HEK293 (cell line): ENCODE data around the gene MRPS14.

Experiments used
- CTCF ChIA-PET: fragments of 350-600 bp; formaldehyde crosslinking; extraction: SDS; loops from one replicate; lab custom pipeline; 2021; ENCODE audit warnings: antibody characterized with exemption; lab: Yijun Ruan, JAX
- POLR2A ChIA-PET: fragments of 300-600 bp; formaldehyde crosslinking; extraction: SDS; loops from one replicate; lab custom pipeline; 2020; ENCODE audit warnings: antibody characterized with exemption, inconsistent platforms; lab: Yijun Ruan, JAX
- H3K27ac ChIP-seq: fragments of 200-500 bp; sonication (Bioruptor generic); 2 replicates; pipeline ENCODE4 v1.5.1; 2014; ENCODE audit warnings: low read depth, low read length, control low read depth, inconsistent platforms; ENCODE audit errors: extremely low read depth
- H3K36me3 ChIP-seq, 2 experiments: fragments of 200-500 bp in 1 of 2; sonication (Bioruptor generic) in 1 of 2; 1 replicate in 1 of 2; 2 replicates in 1 of 2; pipeline ENCODE4 v1.5.1; 2014 to 2017; ENCODE audit warnings: inconsistent platforms in 2 of 2, low read length in 2 of 2; ENCODE audit not compliant: control insufficient read depth in 2 of 2, insufficient read depth in 1 of 2
- H3K4me1 ChIP-seq: fragments of 200-500 bp; sonication (Bioruptor generic); 2 replicates; pipeline ENCODE4 v1.5.1; 2014; ENCODE audit warnings: mild to moderate bottlenecking, low read length, inconsistent platforms; ENCODE audit not compliant: control insufficient read depth, insufficient read depth
- H3K4me3 ChIP-seq: 2 replicates; pipeline ENCODE4 v1.5.1; 2011; ENCODE audit warnings: low read depth, mild to moderate bottlenecking, control low read depth, low read length, moderate library complexity
- H3K9me3 ChIP-seq: fragments of 200-500 bp; sonication (Bioruptor generic); 2 replicates; pipeline ENCODE4 v1.5.1; 2014; ENCODE audit warnings: low read depth, low read length, inconsistent platforms; ENCODE audit not compliant: control insufficient read depth, insufficient read depth
- FEZF1 ChIP-seq: fragments of 450-650 bp; formaldehyde crosslinking; IDR thresholded peaks from 2 replicates; pipeline ENCODE4 v1.5.1; 2016; ENCODE audit warnings: missing biosample characterization, missing genetic modification characterization
- KLF8 ChIP-seq: fragments of 450-650 bp; formaldehyde crosslinking; IDR thresholded peaks from 2 replicates; pipeline ENCODE4 v1.5.1; 2016; ENCODE audit warnings: missing biosample characterization, missing genetic modification characterization
- RBAK ChIP-seq: fragments of 450-650 bp; formaldehyde crosslinking; IDR thresholded peaks from 2 replicates; pipeline ENCODE4 v1.5.1; 2016; ENCODE audit warnings: missing biosample characterization, missing genetic modification characterization
- ZIC2 ChIP-seq: fragments of 450-650 bp; formaldehyde crosslinking; IDR thresholded peaks from 2 replicates; pipeline ENCODE4 v1.5.1; 2016; ENCODE audit warnings: missing biosample characterization, missing genetic modification characterization
- ZNF324 ChIP-seq: fragments of 450-650 bp; formaldehyde crosslinking; IDR thresholded peaks from 2 replicates; pipeline ENCODE4 v1.5.1; 2016; ENCODE audit warnings: missing biosample characterization, missing genetic modification characterization
- ZNF350 ChIP-seq: fragments of 450-650 bp; formaldehyde crosslinking; IDR thresholded peaks from 2 replicates; pipeline ENCODE4 v1.5.0; 2017; ENCODE audit warnings: missing biosample characterization, mild to moderate bottlenecking, missing genetic modification characterization
- ZNF423 ChIP-seq: fragments of 450-650 bp; formaldehyde crosslinking; IDR thresholded peaks from 2 replicates; pipeline ENCODE4 v1.5.1; 2016; ENCODE audit warnings: missing biosample characterization, missing genetic modification characterization
- ZNF530 ChIP-seq: fragments of 450-650 bp; formaldehyde crosslinking; IDR thresholded peaks from 2 replicates; pipeline ENCODE4 v1.5.1; 2016; ENCODE audit warnings: low read depth, missing biosample characterization, missing genetic modification characterization
- ZNF624 ChIP-seq: fragments of 450-650 bp; formaldehyde crosslinking; IDR thresholded peaks from 2 replicates; pipeline ENCODE4 v1.5.1; 2017; ENCODE audit warnings: missing biosample characterization, missing genetic modification characterization
- ZNF843 ChIP-seq: fragments of 450-650 bp; formaldehyde crosslinking; IDR thresholded peaks from 2 replicates; pipeline ENCODE4 v1.5.1; 2016; ENCODE audit warnings: missing biosample characterization, missing genetic modification characterization
- ZSCAN16 ChIP-seq: fragments of 450-650 bp; formaldehyde crosslinking; IDR thresholded peaks from 2 replicates; pipeline ENCODE4 v1.5.1; 2016; ENCODE audit warnings: missing biosample characterization, missing genetic modification characterization
- TF ChIP-seq, protein P1 (sequence below): fragments of 450-650 bp; formaldehyde crosslinking; IDR thresholded peaks from 2 replicates; pipeline ENCODE4 v1.5.1; 2016; ENCODE audit warnings: missing biosample characterization, missing genetic modification characterization
- TF ChIP-seq, protein P2 (sequence below): fragments of 450-650 bp; formaldehyde crosslinking; IDR thresholded peaks from 2 replicates; pipeline ENCODE4 v1.5.1; 2017; ENCODE audit warnings: missing biosample characterization, missing genetic modification characterization
- TF ChIP-seq, protein P3 (sequence below): fragments of 450-650 bp; formaldehyde crosslinking; IDR thresholded peaks from 2 replicates; pipeline ENCODE4 v1.5.1; 2016; ENCODE audit warnings: missing biosample characterization, missing genetic modification characterization
- TF ChIP-seq, protein P4 (sequence below): fragments of 450-650 bp; formaldehyde crosslinking; IDR thresholded peaks from 2 replicates; pipeline ENCODE4 v1.5.1; 2016; ENCODE audit warnings: missing biosample characterization, missing genetic modification characterization
- TF ChIP-seq, protein P5 (sequence below): fragments of 450-650 bp; formaldehyde crosslinking; IDR thresholded peaks from 2 replicates; pipeline ENCODE4 v1.5.1; 2016; ENCODE audit warnings: missing biosample characterization, missing genetic modification characterization
- TF ChIP-seq, protein P6 (sequence below): fragments of 450-650 bp; formaldehyde crosslinking; IDR thresholded peaks from 2 replicates; pipeline ENCODE4 v1.5.1; 2016; ENCODE audit warnings: missing biosample characterization, missing genetic modification characterization
- TF ChIP-seq, protein P7 (sequence below): fragments of 450-650 bp; formaldehyde crosslinking; IDR thresholded peaks from 2 replicates; pipeline ENCODE4 v1.5.1; 2016; ENCODE audit warnings: missing biosample characterization, missing genetic modification characterization, borderline replicate concordance

MRPS14 gene

DNA sequence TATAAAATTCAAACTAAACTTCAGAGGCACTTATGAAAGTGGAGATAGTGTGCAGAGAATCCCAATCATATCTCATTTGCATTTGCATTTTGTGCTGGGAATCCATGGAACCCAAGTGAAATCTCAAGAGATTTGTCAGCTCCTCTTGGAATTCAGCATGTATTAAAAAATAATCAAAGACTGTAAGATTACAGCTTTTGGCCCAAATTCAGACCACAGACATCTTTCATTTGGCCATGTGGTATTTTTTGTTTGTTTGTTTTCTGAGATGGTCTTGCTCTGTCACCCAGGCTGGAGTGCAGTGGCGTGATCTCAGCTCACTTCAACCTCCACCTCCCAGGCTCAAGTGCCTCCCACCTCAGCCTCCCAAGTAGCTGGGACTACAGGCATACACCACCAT is 27.3 kb downstream of the MRPS14 start:
- peaks cover 8% of the 10 kb centered on the region; the same call in 1 of the 2 replicates for H3K4me1 ChIP-seq
- CTCF ChIA-PET = interaction anchor here (1.4 kb wide), 1 partner anchor 13 kb away, joined by 4 read pairs; no protein-coding TSS in a partner anchor
- no peak overlapping the region for H3K4me3 ChIP-seq
- TF ChIP-seq ZNF350 (tag by site-specific recombination) = no peak
- H3K36me3 ChIP-seq = peaks cover 0 to 10% of the 10 kb centered on the region in 2 experiments; a peak in 1 of 3 replicates
- H3K9me3 ChIP-seq = no peaks in the 10 kb centered on the region
- POLR2A ChIA-PET = no interaction called here
- no peak overlapping the region for H3K27ac ChIP-seq

DNA sequence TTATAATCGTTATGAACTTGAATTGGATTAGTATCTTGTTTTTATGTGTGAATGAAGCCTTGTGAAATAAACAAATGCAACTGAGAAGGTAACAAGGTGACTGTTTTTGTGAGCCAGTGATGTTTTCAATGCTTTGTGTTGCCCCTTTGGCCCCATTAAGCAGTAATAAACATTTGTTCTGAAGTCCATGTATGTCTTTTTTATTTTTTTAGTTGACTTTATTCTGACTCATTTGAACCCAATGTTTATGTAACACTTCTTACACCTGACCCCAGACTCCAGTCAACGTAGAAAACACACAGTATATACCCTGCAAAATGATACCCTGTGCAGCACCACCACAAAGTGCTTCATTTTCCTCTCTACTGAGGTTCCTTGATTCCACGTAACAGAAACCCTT is 28.1 kb downstream of the MRPS14 start:
- TF ChIP-seq, protein P1, sequence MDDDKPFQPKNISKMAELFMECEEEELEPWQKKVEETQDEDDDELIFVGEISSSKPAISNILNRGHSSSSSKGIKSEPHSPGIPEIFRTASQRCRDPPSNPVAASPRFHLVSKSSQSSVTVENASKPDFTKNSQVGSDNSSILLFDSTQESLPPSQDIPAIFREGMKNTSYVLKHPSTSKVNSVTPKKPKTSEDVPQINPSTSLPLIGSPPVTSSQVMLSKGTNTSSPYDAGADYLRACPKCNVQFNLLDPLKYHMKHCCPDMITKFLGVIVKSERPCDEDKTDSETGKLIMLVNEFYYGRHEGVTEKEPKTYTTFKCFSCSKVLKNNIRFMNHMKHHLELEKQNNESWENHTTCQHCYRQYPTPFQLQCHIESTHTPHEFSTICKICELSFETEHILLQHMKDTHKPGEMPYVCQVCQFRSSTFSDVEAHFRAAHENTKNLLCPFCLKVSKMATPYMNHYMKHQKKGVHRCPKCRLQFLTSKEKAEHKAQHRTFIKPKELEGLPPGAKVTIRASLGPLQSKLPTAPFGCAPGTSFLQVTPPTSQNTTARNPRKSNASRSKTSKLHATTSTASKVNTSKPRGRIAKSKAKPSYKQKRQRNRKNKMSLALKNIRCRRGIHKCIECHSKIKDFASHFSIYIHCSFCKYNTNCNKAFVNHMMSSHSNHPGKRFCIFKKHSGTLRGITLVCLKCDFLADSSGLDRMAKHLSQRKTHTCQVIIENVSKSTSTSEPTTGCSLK (tag by site-specific recombination) = no peak
- TF ChIP-seq, protein P2, sequence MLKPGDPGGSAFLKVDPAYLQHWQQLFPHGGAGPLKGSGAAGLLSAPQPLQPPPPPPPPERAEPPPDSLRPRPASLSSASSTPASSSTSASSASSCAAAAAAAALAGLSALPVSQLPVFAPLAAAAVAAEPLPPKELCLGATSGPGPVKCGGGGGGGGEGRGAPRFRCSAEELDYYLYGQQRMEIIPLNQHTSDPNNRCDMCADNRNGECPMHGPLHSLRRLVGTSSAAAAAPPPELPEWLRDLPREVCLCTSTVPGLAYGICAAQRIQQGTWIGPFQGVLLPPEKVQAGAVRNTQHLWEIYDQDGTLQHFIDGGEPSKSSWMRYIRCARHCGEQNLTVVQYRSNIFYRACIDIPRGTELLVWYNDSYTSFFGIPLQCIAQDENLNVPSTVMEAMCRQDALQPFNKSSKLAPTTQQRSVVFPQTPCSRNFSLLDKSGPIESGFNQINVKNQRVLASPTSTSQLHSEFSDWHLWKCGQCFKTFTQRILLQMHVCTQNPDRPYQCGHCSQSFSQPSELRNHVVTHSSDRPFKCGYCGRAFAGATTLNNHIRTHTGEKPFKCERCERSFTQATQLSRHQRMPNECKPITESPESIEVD = no peak
- TF ChIP-seq, protein P3, sequence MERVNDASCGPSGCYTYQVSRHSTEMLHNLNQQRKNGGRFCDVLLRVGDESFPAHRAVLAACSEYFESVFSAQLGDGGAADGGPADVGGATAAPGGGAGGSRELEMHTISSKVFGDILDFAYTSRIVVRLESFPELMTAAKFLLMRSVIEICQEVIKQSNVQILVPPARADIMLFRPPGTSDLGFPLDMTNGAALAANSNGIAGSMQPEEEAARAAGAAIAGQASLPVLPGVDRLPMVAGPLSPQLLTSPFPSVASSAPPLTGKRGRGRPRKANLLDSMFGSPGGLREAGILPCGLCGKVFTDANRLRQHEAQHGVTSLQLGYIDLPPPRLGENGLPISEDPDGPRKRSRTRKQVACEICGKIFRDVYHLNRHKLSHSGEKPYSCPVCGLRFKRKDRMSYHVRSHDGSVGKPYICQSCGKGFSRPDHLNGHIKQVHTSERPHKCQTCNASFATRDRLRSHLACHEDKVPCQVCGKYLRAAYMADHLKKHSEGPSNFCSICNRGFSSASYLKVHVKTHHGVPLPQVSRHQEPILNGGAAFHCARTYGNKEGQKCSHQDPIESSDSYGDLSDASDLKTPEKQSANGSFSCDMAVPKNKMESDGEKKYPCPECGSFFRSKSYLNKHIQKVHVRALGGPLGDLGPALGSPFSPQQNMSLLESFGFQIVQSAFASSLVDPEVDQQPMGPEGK (tag by site-specific recombination) = no peak
- TF ChIP-seq, protein P4, sequence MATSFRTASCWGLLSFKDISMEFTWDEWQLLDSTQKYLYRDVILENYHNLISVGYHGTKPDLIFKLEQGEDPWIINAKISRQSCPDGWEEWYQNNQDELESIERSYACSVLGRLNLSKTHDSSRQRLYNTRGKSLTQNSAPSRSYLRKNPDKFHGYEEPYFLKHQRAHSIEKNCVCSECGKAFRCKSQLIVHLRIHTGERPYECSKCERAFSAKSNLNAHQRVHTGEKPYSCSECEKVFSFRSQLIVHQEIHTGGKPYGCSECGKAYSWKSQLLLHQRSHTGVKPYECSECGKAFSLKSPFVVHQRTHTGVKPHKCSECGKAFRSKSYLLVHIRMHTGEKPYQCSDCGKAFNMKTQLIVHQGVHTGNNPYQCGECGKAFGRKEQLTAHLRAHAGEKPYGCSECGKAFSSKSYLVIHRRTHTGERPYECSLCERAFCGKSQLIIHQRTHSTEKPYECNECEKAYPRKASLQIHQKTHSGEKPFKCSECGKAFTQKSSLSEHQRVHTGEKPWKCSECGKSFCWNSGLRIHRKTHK = no peak
- TF ChIP-seq, protein P5, sequence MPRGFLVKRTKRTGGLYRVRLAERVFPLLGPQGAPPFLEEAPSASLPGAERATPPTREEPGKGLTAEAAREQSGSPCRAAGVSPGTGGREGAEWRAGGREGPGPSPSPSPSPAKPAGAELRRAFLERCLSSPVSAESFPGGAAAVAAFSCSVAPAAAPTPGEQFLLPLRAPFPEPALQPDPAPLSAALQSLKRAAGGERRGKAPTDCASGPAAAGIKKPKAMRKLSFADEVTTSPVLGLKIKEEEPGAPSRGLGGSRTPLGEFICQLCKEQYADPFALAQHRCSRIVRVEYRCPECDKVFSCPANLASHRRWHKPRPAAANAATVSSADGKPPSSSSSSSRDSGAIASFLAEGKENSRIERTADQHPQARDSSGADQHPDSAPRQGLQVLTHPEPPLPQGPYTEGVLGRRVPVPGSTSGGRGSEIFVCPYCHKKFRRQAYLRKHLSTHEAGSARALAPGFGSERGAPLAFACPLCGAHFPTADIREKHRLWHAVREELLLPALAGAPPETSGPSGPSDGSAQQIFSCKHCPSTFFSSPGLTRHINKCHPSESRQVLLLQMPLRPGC (tag by site-specific recombination) = no peak
- no peak for TF ChIP-seq ZIC2 (tag by site-specific recombination)
- TF ChIP-seq, protein P6, sequence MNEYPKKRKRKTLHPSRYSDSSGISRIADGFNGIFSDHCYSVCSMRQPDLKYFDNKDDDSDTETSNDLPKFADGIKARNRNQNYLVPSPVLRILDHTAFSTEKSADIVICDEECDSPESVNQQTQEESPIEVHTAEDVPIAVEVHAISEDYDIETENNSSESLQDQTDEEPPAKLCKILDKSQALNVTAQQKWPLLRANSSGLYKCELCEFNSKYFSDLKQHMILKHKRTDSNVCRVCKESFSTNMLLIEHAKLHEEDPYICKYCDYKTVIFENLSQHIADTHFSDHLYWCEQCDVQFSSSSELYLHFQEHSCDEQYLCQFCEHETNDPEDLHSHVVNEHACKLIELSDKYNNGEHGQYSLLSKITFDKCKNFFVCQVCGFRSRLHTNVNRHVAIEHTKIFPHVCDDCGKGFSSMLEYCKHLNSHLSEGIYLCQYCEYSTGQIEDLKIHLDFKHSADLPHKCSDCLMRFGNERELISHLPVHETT = no peak
- no peak for TF ChIP-seq RBAK (tag by site-specific recombination)
- TF ChIP-seq ZNF530 = no peak
- TF ChIP-seq KLF8 (tag by site-specific recombination) = no peak
- TF ChIP-seq FEZF1 = no peak
- no peak for TF ChIP-seq ZSCAN16 (tag by site-specific recombination)
- no peak for TF ChIP-seq ZNF324 (tag by site-specific recombination)
- no peak for TF ChIP-seq ZNF624
- TF ChIP-seq, protein P7, sequence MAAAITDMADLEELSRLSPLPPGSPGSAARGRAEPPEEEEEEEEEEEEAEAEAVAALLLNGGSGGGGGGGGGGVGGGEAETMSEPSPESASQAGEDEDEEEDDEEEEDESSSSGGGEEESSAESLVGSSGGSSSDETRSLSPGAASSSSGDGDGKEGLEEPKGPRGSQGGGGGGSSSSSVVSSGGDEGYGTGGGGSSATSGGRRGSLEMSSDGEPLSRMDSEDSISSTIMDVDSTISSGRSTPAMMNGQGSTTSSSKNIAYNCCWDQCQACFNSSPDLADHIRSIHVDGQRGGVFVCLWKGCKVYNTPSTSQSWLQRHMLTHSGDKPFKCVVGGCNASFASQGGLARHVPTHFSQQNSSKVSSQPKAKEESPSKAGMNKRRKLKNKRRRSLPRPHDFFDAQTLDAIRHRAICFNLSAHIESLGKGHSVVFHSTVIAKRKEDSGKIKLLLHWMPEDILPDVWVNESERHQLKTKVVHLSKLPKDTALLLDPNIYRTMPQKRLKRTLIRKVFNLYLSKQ (tag by site-specific recombination) = no peak
- TF ChIP-seq ZNF843 (tag by site-specific recombination) = no peak
- no peak for TF ChIP-seq ZNF423 (tag by site-specific recombination)
- POLR2A ChIA-PET = no interaction called here
- no peaks in the 10 kb centered on the region for H3K9me3 ChIP-seq
- no peak overlapping the region for H3K4me3 ChIP-seq
- no peak overlapping the region for H3K27ac ChIP-seq
- CTCF ChIA-PET = no interaction called here
- H3K4me1 ChIP-seq = peaks cover 8% of the 10 kb centered on the region; the same call in 1 of the 2 replicates
- H3K36me3 ChIP-seq = peaks cover 0 to 10% of the 10 kb centered on the region in 2 experiments; a peak in 1 of 3 replicates
